Measurements from ENCODE around the gene INTS3.

Gene INTS3

GRCh38 chr1:153799566-153800465 lies 72.0 kb downstream of the INTS3 start:
- TF ChIP-seq CTCF (IDR thresholded peaks at IDR 0.05; ENCODE audit: low read depth, low read length, missing control alignments): no peak
- no peak overlapping the region for H3K4me3 ChIP-seq (ENCODE audit: low read depth, low read length)
- no peak for DNase-seq (ENCODE audit: low read depth)

- H3K4me3 ChIP-seq (ENCODE audit: low read depth, low read length): no peak overlapping the region
- DNase-seq (ENCODE audit: low read depth): no peak
- TF ChIP-seq CTCF (IDR thresholded peaks at IDR 0.05; ENCODE audit: low read depth, low read length, missing control alignments): no peak
Observed at GRCh38 chr1:153800516-153800915, 72.7 kb downstream of the INTS3 start.

GRCh38 chr1:153801028-153801625 lies 73.3 kb downstream of the INTS3 start:
- TF ChIP-seq CTCF (IDR thresholded peaks at IDR 0.05; ENCODE audit: low read depth, low read length, missing control alignments): no peak
- no peak for DNase-seq (ENCODE audit: low read depth)
- H3K4me3 ChIP-seq (ENCODE audit: low read depth, low read length): no peak overlapping the region

- DNase-seq (ENCODE audit: low read depth): no peak
- H3K4me3 ChIP-seq (ENCODE audit: low read depth, low read length): no peak overlapping the region
- no peak for TF ChIP-seq CTCF (IDR thresholded peaks at IDR 0.05; ENCODE audit: low read depth, low read length, missing control alignments)
Observed at GRCh38 chr1:153801786-153802697, 74.2 kb downstream of the INTS3 start.

- TF ChIP-seq CTCF (IDR thresholded peaks at IDR 0.05; ENCODE audit: low read depth, low read length, missing control alignments): no peak
- no peak for DNase-seq (ENCODE audit: low read depth)
- H3K4me3 ChIP-seq (ENCODE audit: low read depth, low read length): no peak overlapping the region
Observed at GRCh38 chr1:153803470-153804056, 75.7 kb downstream of the INTS3 start.

- TF ChIP-seq CTCF (IDR thresholded peaks at IDR 0.05; ENCODE audit: low read depth, low read length, missing control alignments): no peak
- DNase-seq (ENCODE audit: low read depth): no peak
- H3K4me3 ChIP-seq (ENCODE audit: low read depth, low read length): no peak overlapping the region
Observed at GRCh38 chr1:153804112-153804511, 76.3 kb downstream of the INTS3 start.
